Measurements from ENCODE around the gene GAS7. TPM values are rescaled to one million over a fixed set of nuclear protein-coding genes. Genes with fewer than 3 reads are reported as not detected.

GAS7 gene
- total and polyA plus RNA-seq, 9 of the 15 experiments (the other 6 are each of a cell fraction or from before 2014, with no cell fraction given), result 0.11 to 0.33 TPM; not detected in 7

- H3K4me1 ChIP-seq (replicated peaks in 1 of 2; ENCODE audit: control insufficient read depth in 2 of 2, insufficient read depth in 2 of 2, low read length in 2 of 2), result no peaks in the 10 kb centered on the region
- H3K9ac ChIP-seq (ENCODE audit: insufficient read depth in 1 of 2, low read depth in 2 of 2, low read length in 2 of 2), result no peak overlapping the region
- H2AFZ ChIP-seq (ENCODE audit: low read depth, low read length), result no peak overlapping the region
- H3K27ac ChIP-seq (ENCODE audit: extremely low read depth, low read depth, low read length), result no peak overlapping the region
- no peak for ATAC-seq
- no peak for FAIRE-seq
- intact Hi-C loops (cut with micrococcal nuclease) (no loop called here), in situ Hi-C loops (cut with MboI) (no loop called here)
- no peak overlapping the region for H3K4me2 ChIP-seq (ENCODE audit: insufficient read depth, low read length)
- BruUV-seq (replicated peaks), result no TSS peak
- no peaks in the 10 kb centered on the region for H3K9me1 ChIP-seq (ENCODE audit: control insufficient read depth, insufficient read depth, low read length)
- TF ChIP-seq TOE1 (IDR thresholded peaks at IDR 0.05; ENCODE audit: borderline replicate concordance) (no peak), TOE1 (CRISPR knock-in tag; IDR thresholded peaks at IDR 0.05; ENCODE audit: borderline replicate concordance, low read depth) (no peak), E2F3 (CRISPR knock-in tag; IDR thresholded peaks at IDR 0.05) (no peak), PHF21A (IDR thresholded peaks at IDR 0.05; ENCODE audit: borderline replicate concordance, low read depth) (no peak), MAFG (tag; conservative IDR thresholded peaks at IDR 0.05) (no peak), ZNF584 (CRISPR knock-in tag; IDR thresholded peaks at IDR 0.05; ENCODE audit: low read depth) (no peak), ZC3H4 (CRISPR knock-in tag; IDR thresholded peaks at IDR 0.05; ENCODE audit: borderline replicate concordance) (no peak), ZNF41 (CRISPR knock-in tag; conservative IDR thresholded peaks at IDR 0.05) (no peak), DPF2 (IDR thresholded peaks at IDR 0.05) (no peak), GTF2A2 (tag; IDR thresholded peaks at IDR 0.05) (no peak)
- POLR2A ChIA-PET, result no interaction called here
- WGBS (ENCODE audit: insufficient coverage, low coverage, missing lambda C conversion rate), result 7% methylated on average over 3 of the region's 7 CpGs
- H4K20me1 ChIP-seq (replicated peaks; ENCODE audit: control insufficient read depth, insufficient read depth, low read length), result no peaks in the 10 kb centered on the region
- CTCF ChIA-PET (ENCODE audit: low intra/inter-chr PET ratio), result no interaction called here
- H3K27me3 ChIP-seq (ENCODE audit: control insufficient read depth in 2 of 2, insufficient read depth in 2 of 2, low read length in 2 of 2), result peaks cover 0 to 5% of the 10 kb centered on the region in 2 experiments; a peak in 2 of 5 replicates
- no peak for DNase-seq (ENCODE audit: extremely low read depth in 1 of 4, low spot score in 3 of 4)
- no peaks in the 10 kb centered on the region for H3K9me3 ChIP-seq (replicated peaks; ENCODE audit: control insufficient read depth, insufficient read depth, low read depth, low read length)
- H3K36me3 ChIP-seq (ENCODE audit: control insufficient read depth, insufficient read depth, low read length), result no peaks in the 10 kb centered on the region
- no peaks in the 10 kb centered on the region for H3K79me2 ChIP-seq (ENCODE audit: control insufficient read depth, insufficient read depth, low read length)
- no peak overlapping the region for H3K4me3 ChIP-seq
Observed at GRCh38 chr17:9908649-9909042, 289.8 kb downstream of the GAS7 start.
